B cell (primary cell): Measurements from ENCODE around the gene GLIPR1L1.

Source experiments
- EZH2 ChIP-seq: IDR thresholded peaks from 2 replicates; pipeline ENCODE4 v1.6.1; 2012; ENCODE audit warnings: borderline replicate concordance, low read depth, mild to moderate bottlenecking, moderate library complexity, low read length; ENCODE audit not compliant: insufficient read depth, poor library complexity, severe bottlenecking
- TF ChIP-seq, protein P1 (sequence below): fragments of 200-600 bp; IDR thresholded peaks from one replicate; pipeline ENCODE4 v1.8.0; 2022; ENCODE audit warnings: antibody characterized with exemption, mild to moderate bottlenecking

DNA sequence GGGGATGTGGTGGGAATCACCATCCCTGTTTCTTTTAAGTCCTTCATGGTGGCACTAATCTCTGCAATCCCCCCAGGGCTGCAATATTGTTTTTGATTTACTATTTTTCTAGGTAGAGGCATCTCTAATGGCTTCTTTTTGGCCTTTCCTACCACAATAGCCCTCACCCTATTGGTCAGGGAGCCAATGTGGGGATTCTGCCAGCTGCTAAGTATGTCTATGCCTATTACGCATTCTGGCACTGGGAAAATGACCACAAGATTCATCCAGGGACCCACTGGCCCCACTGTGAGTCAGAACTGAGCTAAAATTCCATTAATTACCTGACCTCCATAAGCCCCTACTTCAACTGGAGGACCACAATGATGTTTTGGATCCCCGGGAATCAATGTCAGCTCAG lies 40.5 kb downstream of the GLIPR1L1 start:
- no peak for TF ChIP-seq EZH2
- TF ChIP-seq, protein P1, sequence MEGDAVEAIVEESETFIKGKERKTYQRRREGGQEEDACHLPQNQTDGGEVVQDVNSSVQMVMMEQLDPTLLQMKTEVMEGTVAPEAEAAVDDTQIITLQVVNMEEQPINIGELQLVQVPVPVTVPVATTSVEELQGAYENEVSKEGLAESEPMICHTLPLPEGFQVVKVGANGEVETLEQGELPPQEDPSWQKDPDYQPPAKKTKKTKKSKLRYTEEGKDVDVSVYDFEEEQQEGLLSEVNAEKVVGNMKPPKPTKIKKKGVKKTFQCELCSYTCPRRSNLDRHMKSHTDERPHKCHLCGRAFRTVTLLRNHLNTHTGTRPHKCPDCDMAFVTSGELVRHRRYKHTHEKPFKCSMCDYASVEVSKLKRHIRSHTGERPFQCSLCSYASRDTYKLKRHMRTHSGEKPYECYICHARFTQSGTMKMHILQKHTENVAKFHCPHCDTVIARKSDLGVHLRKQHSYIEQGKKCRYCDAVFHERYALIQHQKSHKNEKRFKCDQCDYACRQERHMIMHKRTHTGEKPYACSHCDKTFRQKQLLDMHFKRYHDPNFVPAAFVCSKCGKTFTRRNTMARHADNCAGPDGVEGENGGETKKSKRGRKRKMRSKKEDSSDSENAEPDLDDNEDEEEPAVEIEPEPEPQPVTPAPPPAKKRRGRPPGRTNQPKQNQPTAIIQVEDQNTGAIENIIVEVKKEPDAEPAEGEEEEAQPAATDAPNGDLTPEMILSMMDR = no peak
